IMR-90 (cell line): ENCODE measurements around the gene CNGB1. TPM values are rescaled to one million over a fixed set of nuclear protein-coding genes. Genes with fewer than 3 reads are reported as not detected.

ENCODE experiments used
- ATAC-seq: fragments of 200-7000 bp; cut with Tn5 transposase; 2 replicates; pipeline ENCODE4 v1.9.1; 2020; ENCODE audit warnings: low read depth, mild to moderate bottlenecking, moderate library complexity
- BruUV-seq: library from RNA; stranded (reverse); fragments of 400-500 nt; replicated peaks from 2 replicates; lab custom pipeline; 2021; lab: Mats Ljungman, UMichigan
- CTCF ChIA-PET: fragments of 300-600 bp; formaldehyde crosslinking; extraction: SDS; loops from one replicate; lab custom pipeline; 2021; ENCODE audit warnings: antibody characterized with exemption; lab: Yijun Ruan, JAX
- POLR2A ChIA-PET: fragments of 300-600 bp; sonication (Branson Sonifier 250); formaldehyde crosslinking; loops from one replicate; lab custom pipeline; 2022; ENCODE audit warnings: antibody characterized with exemption; ENCODE audit not compliant: unreplicated experiment; lab: Charles Lee
- DNase-seq: peaks from one replicate; pipeline ENCODE4 v3.0.0; 2013
- H2AFZ ChIP-seq: replicated peaks from 2 replicates; pipeline ENCODE3; 2013; ENCODE audit warnings: low read length, mild to moderate bottlenecking; ENCODE audit not compliant: poor library complexity
- H2AK5ac ChIP-seq: 2 replicates; pipeline ENCODE4 v1.6.1; 2013; ENCODE audit warnings: low read depth, low read length, inconsistent platforms
- H2AK9ac ChIP-seq: replicated peaks from 2 replicates; pipeline ENCODE3; 2013; ENCODE audit warnings: mild to moderate bottlenecking, low read depth, low read length, moderate library complexity; ENCODE audit not compliant: poor library complexity
- H2BK120ac ChIP-seq: 2 replicates; pipeline ENCODE4 v1.6.1; 2013; ENCODE audit warnings: low read depth, low read length, inconsistent platforms
- H2BK15ac ChIP-seq: 3 replicates; pipeline ENCODE4 v1.6.1; 2013; ENCODE audit warnings: low read depth, low read length, inconsistent platforms
- H2BK20ac ChIP-seq: 2 replicates; pipeline ENCODE4 v1.6.1; 2013; ENCODE audit warnings: low read depth, mild to moderate bottlenecking, inconsistent platforms, low read length, moderate library complexity
- H2BK5ac ChIP-seq: 2 replicates; pipeline ENCODE4 v1.6.1; 2013; ENCODE audit warnings: mild to moderate bottlenecking, low read depth, low read length, inconsistent platforms; ENCODE audit not compliant: poor library complexity, severe bottlenecking
- H3K14ac ChIP-seq: replicated peaks from 2 replicates; pipeline ENCODE4 v1.6.1; 2013; ENCODE audit warnings: low read depth, low read length, inconsistent platforms
- H3K18ac ChIP-seq: 2 replicates; pipeline ENCODE4 v1.6.1; 2013; ENCODE audit warnings: low read depth, low read length, control low read depth
- H3K23ac ChIP-seq: 2 replicates; pipeline ENCODE4 v1.6.1; 2013; ENCODE audit warnings: low read depth, low read length, inconsistent platforms
- H3K27ac ChIP-seq: 2 replicates; pipeline ENCODE4 v1.5.1; 2013; ENCODE audit warnings: mild to moderate bottlenecking, control low read depth, low read length; ENCODE audit not compliant: insufficient read depth
- H3K27me3 ChIP-seq: 2 replicates; pipeline ENCODE4 v1.6.1; 2013; ENCODE audit warnings: low read length; ENCODE audit not compliant: control insufficient read depth, insufficient read depth
- H3K36me3 ChIP-seq: 2 replicates; pipeline ENCODE4 v1.6.1; 2013; ENCODE audit warnings: low read length, mixed read lengths; ENCODE audit not compliant: control insufficient read depth, insufficient read depth
- H3K4ac ChIP-seq: 2 replicates; pipeline ENCODE4 v1.6.1; 2013; ENCODE audit warnings: low read depth, low read length, inconsistent platforms
- H3K4me1 ChIP-seq: 2 replicates; pipeline ENCODE4 v1.6.1; 2013; ENCODE audit warnings: low read length, mixed read lengths; ENCODE audit not compliant: control insufficient read depth, insufficient read depth
- H3K4me2 ChIP-seq: 2 replicates; pipeline ENCODE4 v1.6.1; 2013; ENCODE audit warnings: low read depth, mild to moderate bottlenecking, control low read depth, low read length, moderate library complexity
- H3K4me3 ChIP-seq: 2 replicates; pipeline ENCODE4 v1.5.1; 2013; ENCODE audit warnings: low read depth, mild to moderate bottlenecking, control low read depth, low read length, moderate library complexity; ENCODE audit not compliant: insufficient read depth
- H3K56ac ChIP-seq: 2 replicates; pipeline ENCODE4 v1.6.1; 2013; ENCODE audit warnings: low read length, inconsistent platforms; ENCODE audit not compliant: insufficient read depth; ENCODE audit errors: extremely low read depth
- H3K79me1 ChIP-seq, 2 experiments: 2 replicates each; pipeline ENCODE4 v1.6.1; 2013; ENCODE audit warnings: low read length in 2 of 2, inconsistent platforms in 1 of 2, low read depth in 1 of 2
- H3K9ac ChIP-seq: 2 replicates; pipeline ENCODE4 v1.6.1; 2013; ENCODE audit warnings: low read depth, low read length, control low read depth
- H3K9me1 ChIP-seq: 2 replicates; pipeline ENCODE4 v1.6.1; 2013; ENCODE audit warnings: low read length, inconsistent platforms; ENCODE audit not compliant: insufficient read depth
- H3K9me3 ChIP-seq: 2 replicates; pipeline ENCODE4 v1.6.1; 2013; ENCODE audit warnings: low read length; ENCODE audit not compliant: control insufficient read depth, insufficient read depth
- H4K20me1 ChIP-seq: 2 replicates; pipeline ENCODE4 v1.6.1; 2013; ENCODE audit warnings: low read length, inconsistent platforms; ENCODE audit not compliant: insufficient read depth
- H4K5ac ChIP-seq: 2 replicates; pipeline ENCODE4 v1.6.1; 2013; ENCODE audit warnings: mild to moderate bottlenecking, low read depth, low read length, control low read depth
- H4K8ac ChIP-seq, 2 experiments: 2 replicates each; pipeline ENCODE4 v1.6.1; 2013; ENCODE audit warnings: low read depth in 2 of 2, low read length in 2 of 2, control low read depth in 1 of 2, inconsistent platforms in 1 of 2
- H4K91ac ChIP-seq: 2 replicates; pipeline ENCODE4 v1.6.1; 2013; ENCODE audit warnings: low read depth, low read length, inconsistent platforms; ENCODE audit not compliant: insufficient read depth
- CEBPB ChIP-seq: IDR thresholded peaks from 2 replicates; pipeline ENCODE4 v1.6.1; 2012; ENCODE audit warnings: low read depth, low read length, improper control_type of control experiment
- CHD1 ChIP-seq: IDR thresholded peaks from 2 replicates; pipeline ENCODE4 v1.6.1; 2012; ENCODE audit warnings: low read depth, low read length, improper control_type of control experiment
- ELK1 ChIP-seq: fragments of 150-350 bp; IDR thresholded peaks from 2 replicates; pipeline ENCODE4 v1.6.1; 2016; ENCODE audit warnings: low read depth, mild to moderate bottlenecking, low read length, moderate library complexity, borderline replicate concordance
- FOS ChIP-seq: fragments of 150-350 bp; IDR thresholded peaks from 2 replicates; pipeline ENCODE4 v1.6.1; 2016; ENCODE audit warnings: low read depth, low read length
- MAZ ChIP-seq: IDR thresholded peaks from 2 replicates; pipeline ENCODE4 v1.6.1; 2012; ENCODE audit warnings: low read depth, mild to moderate bottlenecking, low read length, improper control_type of control experiment, moderate library complexity, borderline replicate concordance
- NFE2L2 ChIP-seq: fragments of 150-350 bp; IDR thresholded peaks from 2 replicates; pipeline ENCODE4 v1.6.1; 2016; ENCODE audit warnings: low read depth, mild to moderate bottlenecking, low read length
- POLR2A ChIP-seq: IDR thresholded peaks from 2 replicates; pipeline ENCODE4 v1.6.1; 2012; ENCODE audit warnings: mild to moderate bottlenecking, low read depth, low read length
- RAD21 ChIP-seq: IDR thresholded peaks from 2 replicates; pipeline ENCODE4 v1.6.1; 2012; ENCODE audit warnings: low read length, improper control_type of control experiment
- RCOR1 ChIP-seq: IDR thresholded peaks from 2 replicates; pipeline ENCODE4 v1.6.1; 2012; ENCODE audit warnings: mild to moderate bottlenecking, low read length, improper control_type of control experiment; ENCODE audit not compliant: insufficient replicate concordance
- RFX5 ChIP-seq: IDR thresholded peaks from 2 replicates; pipeline ENCODE4 v1.8.0; 2012; ENCODE audit warnings: low read depth, mild to moderate bottlenecking, low read length, moderate library complexity
- SMC3 ChIP-seq: fragments of 150-350 bp; IDR thresholded peaks from 2 replicates; pipeline ENCODE4 v1.6.1; 2016; ENCODE audit warnings: low read depth, mild to moderate bottlenecking, antibody characterized with exemption, low read length, moderate library complexity
- USF2 ChIP-seq: fragments of 150-350 bp; IDR thresholded peaks from 2 replicates; pipeline ENCODE4 v1.6.1; 2017; ENCODE audit warnings: mild to moderate bottlenecking, antibody characterized with exemption, low read length, low read depth
- WGBS, 2 experiments: methylation state at CpG; one replicate each; pipeline versions ENCODE4 v1.1.5 to v1.1.7; 2013; ENCODE audit warnings: missing lambda C conversion rate in 2 of 2; ENCODE audit not compliant: insufficient read length in 1 of 2; ENCODE audit errors: extremely low coverage in 2 of 2; 5-methylcytosine and 5-hydroxymethylcytosine counted together
- dilution Hi-C: fragments of 300-500 bp; cut with HindIII; formaldehyde crosslinking; loops from one replicate; pipeline ENCODE4 v1.14.3; 2018; ENCODE audit warnings: low sequenced_read_pairs; ENCODE audit not compliant: unreplicated experiment
- in situ Hi-C: fragments of 300-500 bp; cut with MboI; formaldehyde crosslinking; loops from 3 replicates; pipeline ENCODE4 v1.14.3; 2019; ENCODE audit warnings: low sequenced_read_pairs, inconsistent platforms, mixed read lengths
- intact Hi-C: fragments of 100-400 bp; cut with micrococcal nuclease; formaldehyde crosslinking; loops from 2 replicates; pipeline ENCODE4 v1.10.0; 2022
- polyA plus RNA-seq, 3 experiments: library from polyadenylated mRNA; depleted of rRNA; stranded (reverse); fragments of >200 nt; gene quantifications; 2 replicates each; pipeline ENCODE4 v1.2.3, GENCODE V29; 2012; ENCODE audit warnings: low replicate concordance in 1 of 3
- total RNA-seq: library from RNA; depleted of rRNA; stranded (reverse); fragments of >200 nt; gene quantifications from 2 replicates; pipeline ENCODE4 v1.2.3, GENCODE V29; 2012

CNGB1 gene
- total and polyA plus RNA-seq, 2 of the 4 experiments (the other 2 are of a cell fraction) = not detected

GRCh38 chr16:57897053-57897784 lies 73.7 kb downstream of the CNGB1 start:
- Histone ChIP-seq H4K91ac (no peak overlapping the region), H3K79me1 (no peaks in the 10 kb centered on the region), H3K9me1 (peaks cover 10% of the 10 kb centered on the region; the same call in 1 of the 2 replicates), H2BK20ac (no peak overlapping the region), H3K9ac (no peak overlapping the region), H3K4me3 (no peak overlapping the region), H3K56ac (no peak overlapping the region), H4K5ac (no peak overlapping the region), H3K18ac (no peak overlapping the region), H2AK9ac (no peak overlapping the region), H2AFZ (no peak overlapping the region), H3K27ac (no peak overlapping the region), H3K4me1 (peaks cover 4% of the 10 kb centered on the region), H3K9me3 (no peaks in the 10 kb centered on the region), H2BK120ac (no peak overlapping the region), H3K27me3 (peaks cover 8% of the 10 kb centered on the region; the same call in 1 of the 2 replicates), H3K23ac (no peak overlapping the region), H2BK5ac (no peak overlapping the region), H3K36me3 (no peaks in the 10 kb centered on the region), H3K4me2 (no peak overlapping the region), H4K8ac (no peak overlapping the region), H2AK5ac (no peak overlapping the region), H4K20me1 (no peaks in the 10 kb centered on the region), H2BK15ac (no peak overlapping the region), H3K4ac (no peak overlapping the region), H3K14ac (no peak overlapping the region)
- in situ Hi-C loops = loop anchor here (5.0 kb wide), 1 partner anchor 105 kb away; the partner anchor contains the start of genes USB1 and ZNF319
- no peak for ATAC-seq
- no TSS peak for BruUV-seq
- WGBS, 2 experiments = 88% methylated on average over 4 of the region's 18 CpGs; no CpG with 5 or more reads in 1 of the 2 experiments
- dilution Hi-C loops = no loop called here
- CTCF ChIA-PET = no interaction called here
- POLR2A ChIA-PET = no interaction called here
- no peak for DNase-seq
- intact Hi-C loops = no loop called here
- no peak for TF ChIP-seq CEBPB
- no peak for TF ChIP-seq RCOR1
- no peak for TF ChIP-seq POLR2A
- TF ChIP-seq USF2 = no peak
- no peak for TF ChIP-seq RAD21
- no peak for TF ChIP-seq NFE2L2
- TF ChIP-seq CHD1 = no peak
- no peak for TF ChIP-seq SMC3
- TF ChIP-seq ELK1 = no peak
- no peak for TF ChIP-seq MAZ
- TF ChIP-seq FOS = no peak
- TF ChIP-seq RFX5 = no peak
